NB4 (cell line): ENCODE results near the gene HOXA5.

ENCODE experiments used
- DNase-seq: peaks from one replicate; pipeline ENCODE4 v3.0.0; 2010; ENCODE audit warnings: low read depth
- H3K4me3 ChIP-seq: one replicate; pipeline ENCODE4 v1.5.1; 2011; ENCODE audit warnings: mild to moderate bottlenecking, low read depth, low read length, moderate library complexity
- MAX ChIP-seq: IDR thresholded peaks from 2 replicates; pipeline ENCODE4 v1.6.1; 2011; ENCODE audit warnings: low read depth, low read length
- MYC ChIP-seq: IDR thresholded peaks from 2 replicates; pipeline ENCODE4 v1.6.1; 2011; ENCODE audit warnings: low read depth, low read length
- POLR2A ChIP-seq: IDR thresholded peaks from 2 replicates; pipeline ENCODE4 v1.6.1; 2011; ENCODE audit warnings: mild to moderate bottlenecking; ENCODE audit not compliant: insufficient read length; ENCODE audit errors: extremely low read depth
- TF ChIP-seq, protein P1 (sequence below): IDR thresholded peaks from one replicate; pipeline ENCODE4 v1.5.1; 2012; ENCODE audit warnings: low read depth, low read length

HOXA5 gene

GRCh38 chr7:27143023-27143949, at the start of gene HOXA5:
HOXA5 (minus strand) TSS chr7:27143681; CDS start chr7:27143607, 74 bp downstream.
- no peak within 1 kb of the TSS for H3K4me3 ChIP-seq
- no peak for TF ChIP-seq POLR2A
- no peak for TF ChIP-seq MYC
- no peak for DNase-seq

GRCh38 chr7:27192546-27193334, 49.3 kb upstream of the HOXA5 start:
- no peak for DNase-seq
- H3K4me3 ChIP-seq: no peak overlapping the region
- TF ChIP-seq MYC: no peak

- DNase-seq: no peak
- no peak overlapping the region for H3K4me3 ChIP-seq
- TF ChIP-seq MYC (no peak), POLR2A (no peak), MAX (no peak)
- TF ChIP-seq, protein P1, sequence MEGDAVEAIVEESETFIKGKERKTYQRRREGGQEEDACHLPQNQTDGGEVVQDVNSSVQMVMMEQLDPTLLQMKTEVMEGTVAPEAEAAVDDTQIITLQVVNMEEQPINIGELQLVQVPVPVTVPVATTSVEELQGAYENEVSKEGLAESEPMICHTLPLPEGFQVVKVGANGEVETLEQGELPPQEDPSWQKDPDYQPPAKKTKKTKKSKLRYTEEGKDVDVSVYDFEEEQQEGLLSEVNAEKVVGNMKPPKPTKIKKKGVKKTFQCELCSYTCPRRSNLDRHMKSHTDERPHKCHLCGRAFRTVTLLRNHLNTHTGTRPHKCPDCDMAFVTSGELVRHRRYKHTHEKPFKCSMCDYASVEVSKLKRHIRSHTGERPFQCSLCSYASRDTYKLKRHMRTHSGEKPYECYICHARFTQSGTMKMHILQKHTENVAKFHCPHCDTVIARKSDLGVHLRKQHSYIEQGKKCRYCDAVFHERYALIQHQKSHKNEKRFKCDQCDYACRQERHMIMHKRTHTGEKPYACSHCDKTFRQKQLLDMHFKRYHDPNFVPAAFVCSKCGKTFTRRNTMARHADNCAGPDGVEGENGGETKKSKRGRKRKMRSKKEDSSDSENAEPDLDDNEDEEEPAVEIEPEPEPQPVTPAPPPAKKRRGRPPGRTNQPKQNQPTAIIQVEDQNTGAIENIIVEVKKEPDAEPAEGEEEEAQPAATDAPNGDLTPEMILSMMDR: no peak
Measured at GRCh38 chr7:27191833-27192545, 48.5 kb upstream of the HOXA5 start.

- H3K4me3 ChIP-seq: no peak overlapping the region
- TF ChIP-seq POLR2A: no peak
- TF ChIP-seq, protein P1: no peak
- no peak for TF ChIP-seq MAX
- TF ChIP-seq MYC: no peak
- DNase-seq: no peak
Measured at GRCh38 chr7:27191161-27191731, 47.8 kb upstream of the HOXA5 start.

DNA sequence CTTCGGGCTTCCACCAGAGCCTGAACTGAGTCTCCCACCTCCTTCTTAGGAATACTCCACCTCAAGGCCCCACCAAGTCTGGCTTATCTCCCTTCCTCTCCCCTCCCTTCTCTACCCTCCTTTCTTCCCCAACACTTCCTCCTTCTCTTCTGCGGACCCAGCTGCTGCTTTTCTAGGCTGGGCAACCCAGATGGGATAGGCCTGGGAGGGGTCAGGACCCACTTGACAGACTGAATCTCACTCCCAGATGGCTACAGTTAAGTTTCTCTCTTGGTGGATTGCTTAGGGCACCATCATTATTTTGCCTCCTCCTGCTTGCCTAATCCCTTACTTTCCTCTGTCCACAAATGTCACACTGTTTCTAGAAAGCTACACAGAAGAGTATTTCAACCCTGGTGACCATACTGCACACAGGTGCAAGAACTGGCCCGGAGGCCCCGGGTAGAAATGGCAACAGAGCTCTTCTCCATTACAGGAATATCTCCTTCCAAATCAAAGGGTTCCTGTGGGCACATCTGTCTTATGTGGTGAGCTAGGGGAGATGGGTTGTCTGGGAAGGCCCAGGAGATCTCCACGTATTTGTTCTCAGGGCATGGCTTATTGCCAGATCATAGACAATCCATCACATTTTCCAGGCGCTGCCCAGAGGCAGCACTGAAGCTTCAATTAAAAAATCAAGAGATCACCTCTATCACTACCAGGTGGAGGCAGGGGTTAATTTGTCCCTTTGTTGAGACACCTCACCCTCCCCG, 46.7 kb upstream of the HOXA5 start:
- DNase-seq: peak; percentile 43
- TF ChIP-seq POLR2A (no peak), MYC (no peak), MAX (no peak)
- TF ChIP-seq, protein P1: no peak
- H3K4me3 ChIP-seq: no peak overlapping the region

DNA sequence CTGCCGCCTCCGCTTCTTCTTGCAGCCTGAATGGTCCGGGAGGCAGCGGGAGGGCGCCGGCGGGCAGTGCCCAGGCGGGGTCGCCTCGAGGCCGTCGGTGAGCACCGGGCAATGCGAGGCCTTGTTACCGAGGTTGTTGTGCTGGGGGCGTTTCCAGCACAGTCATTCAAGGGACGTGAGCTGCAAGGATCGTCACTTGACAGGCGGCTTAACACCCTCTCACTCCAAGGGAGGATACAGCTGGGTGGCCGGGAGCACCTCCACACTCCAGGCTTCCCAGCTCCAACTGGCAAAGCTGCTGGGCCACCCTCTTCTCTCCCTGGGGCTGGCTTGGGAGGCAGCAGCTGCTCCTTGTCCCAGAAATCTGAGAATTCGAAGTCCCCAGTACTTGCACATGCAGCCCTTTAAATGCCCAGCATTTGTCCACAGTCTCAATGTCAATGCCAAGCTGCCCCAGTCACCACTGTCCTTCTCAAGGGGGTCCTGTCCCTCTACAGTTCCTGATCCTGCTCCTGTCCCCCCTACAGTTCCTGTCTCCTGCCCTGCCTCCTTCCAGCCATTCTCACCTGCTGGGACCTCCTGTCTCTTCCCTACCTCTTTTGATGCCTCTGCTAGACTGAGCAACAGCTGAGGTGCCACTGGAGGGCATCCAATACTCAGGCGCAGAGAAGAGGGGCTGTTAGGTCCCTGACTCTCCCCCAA, 46.0 kb upstream of the HOXA5 start:
- H3K4me3 ChIP-seq: peak overlapping the region; percentile 75
- DNase-seq: peak; percentile 56
- TF ChIP-seq MYC (no peak), POLR2A (peak; percentile 24)
- TF ChIP-seq, protein P1: peak; percentile 7
